ENCODE results near the gene ERAL1.
"Not testable (repeated sequence)": the region's sequence is repeated elsewhere in the genome, so short reads cannot be mapped to it uniquely, and the experiment has no call there.

Gene ERAL1

DNA sequence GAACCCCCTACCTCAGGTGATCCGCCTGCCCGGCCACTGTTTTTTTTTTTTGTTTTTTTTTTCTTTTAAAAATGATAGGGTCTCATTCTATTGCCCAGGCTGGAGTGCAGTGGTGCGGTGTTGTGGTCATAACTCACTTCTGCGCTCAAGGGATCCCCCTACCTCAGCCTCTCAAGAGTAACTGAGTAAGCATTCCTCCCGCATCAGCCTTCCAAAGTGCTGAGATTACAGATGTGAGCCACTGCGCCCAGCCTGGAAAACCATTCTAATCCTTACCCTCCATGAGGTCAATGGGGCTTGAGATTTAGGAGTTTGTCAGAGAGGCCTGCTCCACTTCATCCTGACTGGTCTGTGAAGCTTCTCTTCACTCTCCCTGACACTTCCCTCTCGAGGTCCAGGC is 12.5 kb downstream of the ERAL1 start:
- TF ChIP-seq, protein P1, sequence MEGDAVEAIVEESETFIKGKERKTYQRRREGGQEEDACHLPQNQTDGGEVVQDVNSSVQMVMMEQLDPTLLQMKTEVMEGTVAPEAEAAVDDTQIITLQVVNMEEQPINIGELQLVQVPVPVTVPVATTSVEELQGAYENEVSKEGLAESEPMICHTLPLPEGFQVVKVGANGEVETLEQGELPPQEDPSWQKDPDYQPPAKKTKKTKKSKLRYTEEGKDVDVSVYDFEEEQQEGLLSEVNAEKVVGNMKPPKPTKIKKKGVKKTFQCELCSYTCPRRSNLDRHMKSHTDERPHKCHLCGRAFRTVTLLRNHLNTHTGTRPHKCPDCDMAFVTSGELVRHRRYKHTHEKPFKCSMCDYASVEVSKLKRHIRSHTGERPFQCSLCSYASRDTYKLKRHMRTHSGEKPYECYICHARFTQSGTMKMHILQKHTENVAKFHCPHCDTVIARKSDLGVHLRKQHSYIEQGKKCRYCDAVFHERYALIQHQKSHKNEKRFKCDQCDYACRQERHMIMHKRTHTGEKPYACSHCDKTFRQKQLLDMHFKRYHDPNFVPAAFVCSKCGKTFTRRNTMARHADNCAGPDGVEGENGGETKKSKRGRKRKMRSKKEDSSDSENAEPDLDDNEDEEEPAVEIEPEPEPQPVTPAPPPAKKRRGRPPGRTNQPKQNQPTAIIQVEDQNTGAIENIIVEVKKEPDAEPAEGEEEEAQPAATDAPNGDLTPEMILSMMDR (IDR thresholded peaks at IDR 0.05; ENCODE audit: low read depth, low read length, missing control alignments), result no peak
- Histone ChIP-seq H3K27me3 (replicated peaks) (no peaks in the 10 kb centered on the region), H3K36me3 (replicated peaks) (no peaks in the 10 kb centered on the region), H3K27ac (no peak overlapping the region), H3K4me3 (ENCODE audit: low read depth, low read length) (no peak overlapping the region)
- in situ Hi-C loops (cut with HindIII; ENCODE audit: low pct_ligation_motif_present, low sequenced_read_pairs), result no loop called here
- no peak for DNase-seq

DNA sequence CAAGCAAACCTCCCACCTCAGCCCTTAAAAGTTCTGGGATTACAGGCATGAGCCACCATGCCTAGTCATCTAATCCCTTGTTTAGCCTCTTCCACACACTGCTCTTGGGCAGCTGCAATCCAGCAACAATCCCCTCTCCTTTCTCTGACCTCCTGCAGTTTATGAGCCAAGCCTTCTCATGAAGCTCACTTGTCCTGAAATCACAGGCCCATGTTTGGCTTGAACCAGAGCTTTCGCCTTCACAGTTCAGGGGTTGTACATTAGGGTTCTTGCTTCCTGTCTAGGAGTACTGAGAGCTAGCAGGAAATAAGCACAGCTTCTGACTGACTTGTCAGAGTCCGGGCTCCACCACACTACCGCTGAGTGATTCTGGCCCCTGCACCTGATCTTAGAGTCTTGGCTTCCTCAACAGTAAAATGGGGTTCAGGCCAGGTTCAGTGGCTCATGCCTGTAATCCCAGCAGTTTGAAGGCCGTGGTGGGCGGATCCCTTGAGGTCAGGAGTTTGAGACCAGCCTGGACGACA is 16.3 kb downstream of the ERAL1 start:
- DNase-seq, result no peak

DNA sequence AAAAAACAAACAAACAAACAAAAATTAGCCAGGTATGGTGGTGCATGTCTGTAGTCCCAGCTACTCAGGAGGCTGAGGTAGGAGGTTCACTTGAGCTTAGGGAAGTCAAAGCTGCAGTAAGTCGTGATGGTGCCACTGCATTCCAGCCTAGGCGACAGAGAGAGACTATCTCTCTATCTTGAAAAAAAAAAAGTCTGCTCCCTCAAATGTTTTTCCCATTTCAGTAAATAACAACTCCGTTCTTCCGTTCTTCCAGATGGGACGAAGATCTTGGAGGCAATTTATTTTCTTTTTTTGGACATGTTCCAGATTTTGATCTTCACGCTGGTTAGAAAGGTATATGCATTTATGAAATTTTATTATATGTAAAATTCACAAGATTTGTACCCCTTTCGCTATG is 19.0 kb downstream of the ERAL1 start:
- no peaks in the 10 kb centered on the region for H3K27me3 ChIP-seq (replicated peaks)
- DNase-seq, result no peak
- H3K27ac ChIP-seq, result no peak overlapping the region
- in situ Hi-C loops (cut with HindIII; ENCODE audit: low pct_ligation_motif_present, low sequenced_read_pairs), result no loop called here
- no peaks in the 10 kb centered on the region for H3K36me3 ChIP-seq (replicated peaks)
- no peak overlapping the region for H3K4me3 ChIP-seq (ENCODE audit: low read depth, low read length)
- TF ChIP-seq, protein P1 (IDR thresholded peaks at IDR 0.05; ENCODE audit: low read depth, low read length, missing control alignments), result no peak

More for the DNA sequence above, 16.3 kb downstream of the ERAL1 start:
- TF ChIP-seq, protein P1 (IDR thresholded peaks at IDR 0.05; ENCODE audit: low read depth, low read length, missing control alignments), result no peak
- H3K36me3 ChIP-seq (replicated peaks), result no peaks in the 10 kb centered on the region
- H3K27ac ChIP-seq, result no peak overlapping the region
- in situ Hi-C loops (cut with HindIII; ENCODE audit: low pct_ligation_motif_present, low sequenced_read_pairs), result no loop called here
- H3K4me3 ChIP-seq (ENCODE audit: low read depth, low read length), result no peak overlapping the region
- H3K27me3 ChIP-seq (replicated peaks), result no peaks in the 10 kb centered on the region

DNA sequence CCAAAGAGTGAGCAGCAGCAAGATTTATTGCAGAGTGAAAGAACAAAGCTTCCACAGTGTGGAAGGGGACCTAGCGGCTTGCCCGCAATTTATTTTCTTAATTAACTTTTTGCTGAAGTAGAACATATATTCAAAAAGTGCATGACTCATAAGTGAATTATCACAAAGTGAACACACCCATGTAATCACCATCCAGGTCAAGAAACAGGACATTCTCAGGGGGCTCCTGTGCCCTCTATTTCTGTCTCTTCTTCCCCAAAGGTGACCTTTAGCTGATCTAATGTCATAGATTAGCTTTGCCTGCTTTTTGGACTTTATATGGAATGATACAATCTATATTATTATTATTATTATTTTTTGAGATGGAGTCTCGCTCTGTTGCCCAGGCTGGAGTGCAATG is 19.9 kb downstream of the ERAL1 start:
- in situ Hi-C loops (cut with HindIII; ENCODE audit: low pct_ligation_motif_present, low sequenced_read_pairs), result no loop called here
- DNase-seq, result no peak
- Histone ChIP-seq H3K27ac (no peak overlapping the region), H3K36me3 (replicated peaks) (no peaks in the 10 kb centered on the region), H3K4me3 (ENCODE audit: low read depth, low read length) (no peak overlapping the region), H3K27me3 (replicated peaks) (no peaks in the 10 kb centered on the region)
- TF ChIP-seq, protein P1 (IDR thresholded peaks at IDR 0.05; ENCODE audit: low read depth, low read length, missing control alignments), result no peak

DNA sequence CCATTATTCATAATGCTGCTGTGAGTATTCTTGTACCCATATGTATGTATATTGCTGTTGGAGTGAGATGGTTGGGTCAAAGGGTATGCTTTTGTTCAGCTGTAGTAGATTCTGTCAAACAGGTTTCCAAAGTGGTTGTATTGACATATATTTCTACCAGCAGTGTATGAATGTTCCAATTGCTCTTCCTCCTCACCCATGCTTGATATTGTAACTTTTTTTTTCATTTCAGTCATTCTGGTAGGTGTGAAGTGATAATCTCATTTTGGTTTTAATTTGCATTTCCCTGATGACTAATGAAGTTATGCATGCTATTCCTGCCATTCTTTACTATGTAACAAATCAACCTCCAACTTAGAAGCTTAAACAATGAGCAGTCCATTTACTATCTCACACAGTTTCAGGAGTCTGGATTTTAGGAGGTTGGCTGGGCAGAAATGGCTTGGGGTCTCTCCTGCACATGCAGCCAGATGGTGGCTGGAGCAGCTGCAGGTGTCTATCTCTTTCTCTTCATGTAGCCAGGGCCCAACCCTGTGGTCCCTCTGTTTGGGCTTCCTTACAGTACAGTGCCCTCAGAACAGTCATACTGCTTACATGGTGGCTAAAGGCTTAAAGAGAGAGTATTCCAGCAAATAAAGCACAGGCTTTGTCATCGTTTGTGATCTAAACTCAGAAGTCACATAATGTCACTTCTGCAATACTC is 21.2 kb downstream of the ERAL1 start:
- TF ChIP-seq, protein P1 (IDR thresholded peaks at IDR 0.05; ENCODE audit: low read depth, low read length, missing control alignments), result no peak
- Histone ChIP-seq H3K27ac (no peak overlapping the region), H3K36me3 (replicated peaks) (peaks cover 10% of the 10 kb centered on the region), H3K4me3 (ENCODE audit: low read depth, low read length) (no peak overlapping the region), H3K27me3 (replicated peaks) (no peaks in the 10 kb centered on the region)
- in situ Hi-C loops (cut with HindIII; ENCODE audit: low pct_ligation_motif_present, low sequenced_read_pairs), result no loop called here
- DNase-seq, result no peak

DNA sequence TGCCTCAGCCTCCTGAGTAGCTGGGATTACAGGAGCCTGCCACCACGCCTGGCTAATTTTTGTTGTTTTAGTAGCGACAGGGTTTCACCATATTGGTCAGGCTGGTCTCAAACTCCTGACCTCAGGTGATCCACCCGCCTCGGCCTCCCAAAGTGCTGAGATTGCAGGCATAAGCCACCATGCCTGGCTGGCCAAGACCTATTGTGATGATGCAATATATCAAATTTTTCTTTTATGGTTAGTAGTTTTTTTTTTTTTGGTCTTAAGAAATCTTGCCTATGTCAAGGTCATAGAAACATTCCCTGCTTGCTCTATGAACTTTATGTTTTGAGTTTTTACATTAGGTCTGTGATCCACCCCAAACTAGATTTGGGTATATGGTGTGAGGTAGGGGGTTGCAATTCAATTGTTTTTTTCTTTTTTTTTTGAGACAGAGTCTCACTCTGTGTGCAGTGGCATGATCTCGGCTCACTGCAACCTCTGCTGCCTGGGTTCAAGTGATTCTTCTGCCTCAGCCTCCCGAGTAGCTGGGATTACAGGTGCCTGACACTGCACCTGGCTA is 22.4 kb downstream of the ERAL1 start:
- in situ Hi-C loops (cut with HindIII; ENCODE audit: low pct_ligation_motif_present, low sequenced_read_pairs); DNase-seq; H3K27me3 ChIP-seq (replicated peaks); H3K27ac ChIP-seq; H3K4me3 ChIP-seq (ENCODE audit: low read depth, low read length): not testable (repeated sequence)
- peaks cover 22% of the 10 kb centered on the region for H3K36me3 ChIP-seq (replicated peaks)
